HUES6 (cell line): ENCODE results near the gene PNMA8C.

Experiments used
- H3K27ac ChIP-seq: 2 replicates; pipeline ENCODE4 v1.7.0; 2013; ENCODE audit warnings: low read depth, mild to moderate bottlenecking, low read length, inconsistent platforms
- H3K27me3 ChIP-seq: 2 replicates; pipeline ENCODE4 v1.6.1; 2013; ENCODE audit warnings: low read length; ENCODE audit not compliant: control insufficient read depth, insufficient read depth
- H3K36me3 ChIP-seq: 2 replicates; pipeline ENCODE4 v1.6.1; 2013; ENCODE audit warnings: low read length; ENCODE audit not compliant: control insufficient read depth, insufficient read depth
- H3K4me1 ChIP-seq: 2 replicates; pipeline ENCODE4 v1.6.1; 2013; ENCODE audit warnings: low read length; ENCODE audit not compliant: control insufficient read depth, insufficient read depth
- H3K4me3 ChIP-seq: 2 replicates; pipeline ENCODE4 v1.5.1; 2013; ENCODE audit warnings: low read depth, low read length
- H3K9ac ChIP-seq: one replicate; pipeline ENCODE4 v1.6.1; 2013; ENCODE audit warnings: mild to moderate bottlenecking, low read length
- H3K9me3 ChIP-seq: 2 replicates; pipeline ENCODE4 v1.6.1; 2013; ENCODE audit warnings: low read depth, low read length; ENCODE audit not compliant: control insufficient read depth, insufficient read depth

PNMA8C gene

DNA sequence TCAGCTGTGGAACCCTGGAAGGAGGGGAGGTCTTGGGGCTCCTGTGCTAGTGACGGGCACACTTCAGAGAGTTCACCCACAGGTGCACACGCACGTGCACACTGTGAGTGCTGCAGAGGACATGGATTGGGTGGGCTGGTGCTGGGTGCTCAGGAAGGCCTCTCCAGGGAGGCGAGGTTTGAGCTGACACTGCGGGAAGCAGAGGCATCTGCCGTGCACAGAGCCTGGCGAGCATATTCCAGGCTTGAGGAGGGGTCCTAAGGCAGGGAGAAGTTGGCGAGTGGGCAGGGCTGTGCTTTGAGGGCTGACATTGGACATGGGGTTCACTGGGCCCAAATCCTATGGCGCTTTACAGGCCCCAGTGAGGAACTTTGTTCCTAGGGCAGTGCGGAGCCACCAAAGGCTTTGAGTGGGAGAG lies 41.0 kb downstream of the PNMA8C start:
- peaks cover 89% of the 10 kb centered on the region for H3K36me3 ChIP-seq
- H3K4me1 ChIP-seq: peaks cover 9% of the 10 kb centered on the region
- no peak overlapping the region for H3K9ac ChIP-seq
- no peak overlapping the region for H3K27ac ChIP-seq
- H3K4me3 ChIP-seq: no peak overlapping the region
- no peaks in the 10 kb centered on the region for H3K27me3 ChIP-seq
- 0 out of 2 replicates have a peak, but pooled peaks cover 3% of the 10 kb centered on the region for H3K9me3 ChIP-seq

DNA sequence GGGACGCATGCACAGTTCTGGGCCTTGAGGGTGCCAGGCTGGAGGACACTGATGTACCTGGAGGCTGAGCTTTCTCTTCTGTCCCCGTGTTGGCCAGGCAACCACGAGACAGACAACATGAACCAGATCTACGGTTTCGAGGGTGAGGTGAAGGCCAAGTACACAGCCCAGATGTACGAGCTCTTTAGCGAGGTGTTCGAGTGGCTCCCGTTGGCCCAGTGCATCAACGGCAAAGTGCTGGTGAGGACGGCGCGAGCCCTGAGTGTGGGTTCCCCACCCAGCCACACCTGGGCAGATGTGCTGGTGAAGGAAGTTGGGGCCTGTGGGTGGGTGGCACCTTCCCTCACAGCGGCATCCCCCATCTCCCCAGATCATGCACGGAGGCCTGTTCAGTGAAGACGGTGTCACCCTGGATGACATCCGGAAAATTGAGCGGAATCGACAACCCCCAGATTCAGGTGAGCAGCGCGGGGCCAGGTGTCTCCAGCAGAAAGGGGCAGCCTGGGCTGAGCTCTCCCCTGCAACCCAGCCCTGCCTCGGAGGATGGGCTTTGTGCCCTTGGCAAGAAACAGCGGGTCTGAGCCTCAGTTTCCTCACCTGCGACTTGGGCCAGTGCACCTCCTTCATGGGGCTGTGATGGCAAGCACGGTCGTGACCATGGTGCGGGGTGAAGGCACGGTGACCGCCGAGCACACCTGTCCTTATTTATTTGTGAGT lies 41.6 kb downstream of the PNMA8C start:
- Histone ChIP-seq H3K4me3 (no peak overlapping the region), H3K27ac (no peak overlapping the region), H3K27me3 (no peaks in the 10 kb centered on the region), H3K36me3 (peaks cover 89% of the 10 kb centered on the region), H3K9me3 (0 out of 2 replicates have a peak, but pooled peaks cover 3% of the 10 kb centered on the region), H3K9ac (no peak overlapping the region), H3K4me1 (peaks cover 5% of the 10 kb centered on the region)

DNA sequence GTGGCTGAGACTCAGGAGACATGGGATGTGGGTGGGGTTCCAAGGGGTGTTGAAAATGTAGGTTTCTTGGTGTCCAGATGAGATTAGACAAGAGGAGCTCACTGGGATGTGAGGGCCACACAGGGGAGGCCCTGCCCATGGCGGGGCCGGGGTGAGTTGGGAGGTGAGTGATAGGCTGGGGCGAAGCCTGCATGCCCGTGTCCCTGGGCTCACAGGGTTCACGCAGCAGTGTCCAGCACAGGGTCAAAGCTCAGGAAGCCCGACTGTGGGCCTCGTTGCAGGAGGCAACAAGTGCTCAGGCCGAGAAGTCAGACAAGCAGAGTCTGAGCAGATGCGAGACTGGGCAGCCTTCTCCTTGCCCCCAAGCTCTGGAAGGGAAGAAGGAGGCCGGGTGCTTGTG lies 42.6 kb downstream of the PNMA8C start:
- Histone ChIP-seq H3K27me3 (no peaks in the 10 kb centered on the region), H3K4me1 (no peaks in the 10 kb centered on the region), H3K27ac (no peak overlapping the region), H3K9ac (no peak overlapping the region), H3K36me3 (peaks cover 94% of the 10 kb centered on the region), H3K9me3 (0 out of 2 replicates have a peak, but pooled peaks cover 3% of the 10 kb centered on the region), H3K4me3 (no peak overlapping the region)

DNA sequence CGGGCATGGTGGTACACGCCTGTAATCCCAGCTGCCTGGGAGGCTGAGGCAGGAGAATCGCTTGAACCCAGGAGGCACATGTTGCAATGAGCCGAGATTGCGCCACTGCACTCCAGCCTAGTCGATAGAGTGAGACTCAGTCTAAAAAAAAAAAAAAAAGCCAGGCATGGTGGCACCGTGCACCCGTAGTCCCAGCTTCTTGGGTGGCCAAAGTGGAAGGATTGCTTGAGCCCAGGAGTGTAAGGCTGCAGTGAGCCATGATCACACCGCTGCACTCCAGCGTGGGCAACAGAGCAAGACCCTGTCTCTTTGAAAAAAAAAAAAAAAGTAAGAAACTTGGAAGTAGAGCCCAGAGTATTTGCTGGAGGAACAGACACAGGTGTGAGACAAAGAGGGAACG lies 43.1 kb downstream of the PNMA8C start:
- Histone ChIP-seq H3K27me3 (no peaks in the 10 kb centered on the region), H3K4me1 (no peaks in the 10 kb centered on the region), H3K36me3 (peaks cover 94% of the 10 kb centered on the region), H3K27ac (no peak overlapping the region), H3K4me3 (no peak overlapping the region), H3K9ac (no peak overlapping the region), H3K9me3 (0 out of 2 replicates have a peak, but pooled peaks cover 3% of the 10 kb centered on the region)

DNA sequence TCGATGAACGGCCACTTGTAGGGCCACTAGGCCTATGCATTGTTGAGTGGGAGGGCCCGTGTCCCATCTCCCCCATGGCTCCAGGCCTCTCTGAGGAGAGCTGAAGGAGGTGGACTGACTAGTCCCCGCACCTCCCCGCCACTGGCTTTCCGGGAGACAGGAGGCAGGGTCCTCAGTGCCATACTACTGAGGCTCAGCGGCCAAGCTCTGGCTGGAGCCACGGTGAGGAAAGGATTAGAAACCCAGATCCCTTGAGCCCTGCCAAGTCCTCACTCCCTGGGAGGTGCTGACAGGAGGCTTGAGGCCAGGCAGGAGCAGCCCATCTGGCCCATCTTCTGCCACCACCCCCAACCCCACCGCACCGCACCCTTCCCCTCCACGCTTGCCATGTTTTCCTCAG lies 44.3 kb downstream of the PNMA8C start:
- no peaks in the 10 kb centered on the region for H3K4me1 ChIP-seq
- H3K9me3 ChIP-seq: 0 out of 2 replicates have a peak, but pooled peaks cover under 1% of the 10 kb centered on the region
- no peak overlapping the region for H3K9ac ChIP-seq
- peaks cover 97% of the 10 kb centered on the region for H3K36me3 ChIP-seq
- H3K27me3 ChIP-seq: no peaks in the 10 kb centered on the region
- no peak overlapping the region for H3K4me3 ChIP-seq
- H3K27ac ChIP-seq: no peak overlapping the region

DNA sequence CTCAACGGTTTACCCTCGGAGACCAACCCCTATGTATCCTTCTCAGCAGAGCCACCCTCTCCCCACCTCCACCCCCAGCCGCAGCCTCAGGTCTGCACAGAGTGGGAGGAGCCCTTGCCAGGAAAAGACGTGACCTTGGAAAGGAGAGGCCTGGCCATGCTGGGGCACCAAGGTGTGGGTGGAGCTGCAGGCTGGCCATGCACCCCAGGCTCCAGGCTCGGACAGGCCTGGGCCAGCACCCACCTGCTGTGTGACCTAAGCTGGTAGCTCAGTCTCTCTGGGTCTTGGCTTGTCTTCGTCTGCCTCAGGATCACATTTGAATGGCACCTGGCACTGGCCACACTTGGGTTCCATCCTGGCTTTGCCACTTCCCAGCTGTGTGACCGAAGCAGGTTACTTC lies 44.9 kb downstream of the PNMA8C start:
- no peak overlapping the region for H3K4me3 ChIP-seq
- H3K9ac ChIP-seq: no peak overlapping the region
- no peak overlapping the region for H3K27ac ChIP-seq
- no peaks in the 10 kb centered on the region for H3K9me3 ChIP-seq
- H3K27me3 ChIP-seq: no peaks in the 10 kb centered on the region
- H3K4me1 ChIP-seq: no peaks in the 10 kb centered on the region
- peaks cover 97% of the 10 kb centered on the region for H3K36me3 ChIP-seq

DNA sequence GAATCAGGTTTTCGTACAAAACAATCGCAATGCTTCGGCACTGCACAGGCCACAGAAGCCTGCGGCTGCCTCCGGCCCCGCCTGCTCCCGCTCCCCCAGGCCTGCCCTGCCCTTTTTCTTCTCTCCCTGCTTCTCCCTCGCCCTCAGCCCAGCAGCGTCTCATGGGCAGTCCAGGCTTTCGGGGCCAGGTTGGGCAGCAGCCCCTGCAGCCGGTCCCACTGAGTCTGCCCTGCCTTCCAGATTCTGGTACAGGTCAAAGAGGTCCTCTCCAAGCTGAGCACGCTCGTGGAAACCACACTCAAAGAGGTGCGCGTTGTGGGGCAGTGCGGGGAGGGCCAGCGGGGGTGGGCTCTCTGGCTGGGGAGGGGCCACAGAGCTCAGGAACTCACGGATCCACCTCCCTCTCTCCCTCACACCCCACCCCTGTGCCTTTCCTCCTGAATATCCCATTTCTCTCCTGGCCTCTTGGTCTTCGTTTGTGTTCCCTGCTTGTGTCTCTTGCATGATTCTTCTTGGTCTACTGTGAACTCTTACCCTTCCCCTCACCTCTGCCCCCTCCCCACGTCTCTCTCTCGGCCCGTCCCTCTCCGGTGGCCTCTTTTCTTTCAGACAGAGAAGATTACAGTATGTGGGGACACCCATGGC lies 45.4 kb downstream of the PNMA8C start:
- Histone ChIP-seq H3K9ac (no peak overlapping the region), H3K4me1 (no peaks in the 10 kb centered on the region), H3K4me3 (no peak overlapping the region), H3K27ac (no peak overlapping the region), H3K36me3 (peaks cover 95% of the 10 kb centered on the region), H3K9me3 (no peaks in the 10 kb centered on the region), H3K27me3 (no peaks in the 10 kb centered on the region)

DNA sequence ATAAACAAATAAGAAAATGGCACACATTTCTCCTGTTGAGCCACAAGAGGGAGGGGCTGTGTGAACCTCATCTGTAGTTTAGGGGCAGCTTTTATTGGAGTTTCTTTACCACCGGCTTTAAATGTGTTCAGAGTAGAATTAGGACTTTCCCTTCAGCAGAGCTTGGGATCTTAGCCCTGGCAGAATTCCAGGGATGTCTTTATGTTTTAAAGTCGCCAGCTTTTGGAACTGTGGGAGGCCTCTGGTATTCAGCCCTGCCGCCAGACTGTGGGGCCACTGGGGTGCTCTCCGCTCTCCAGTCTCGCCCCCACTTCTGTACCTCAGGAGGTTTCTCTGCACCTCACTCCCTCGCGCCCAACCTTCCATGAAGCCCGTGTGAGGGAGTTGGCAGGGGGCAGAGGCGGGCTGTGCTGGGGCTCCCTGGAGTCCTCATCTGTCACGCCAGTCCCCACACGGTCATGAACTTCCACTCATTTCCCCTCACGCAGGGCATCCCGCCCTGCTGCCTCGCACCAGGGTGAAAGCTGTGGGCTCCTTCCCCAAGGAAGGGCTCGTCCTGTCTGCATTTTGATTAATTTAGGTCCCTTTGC lies 46.9 kb downstream of the PNMA8C start:
- H3K4me1 ChIP-seq: no peaks in the 10 kb centered on the region
- no peak overlapping the region for H3K4me3 ChIP-seq
- H3K9ac ChIP-seq: no peak overlapping the region
- H3K9me3 ChIP-seq: no peaks in the 10 kb centered on the region
- no peak overlapping the region for H3K27ac ChIP-seq
- H3K36me3 ChIP-seq: peaks cover 95% of the 10 kb centered on the region
- no peaks in the 10 kb centered on the region for H3K27me3 ChIP-seq

DNA sequence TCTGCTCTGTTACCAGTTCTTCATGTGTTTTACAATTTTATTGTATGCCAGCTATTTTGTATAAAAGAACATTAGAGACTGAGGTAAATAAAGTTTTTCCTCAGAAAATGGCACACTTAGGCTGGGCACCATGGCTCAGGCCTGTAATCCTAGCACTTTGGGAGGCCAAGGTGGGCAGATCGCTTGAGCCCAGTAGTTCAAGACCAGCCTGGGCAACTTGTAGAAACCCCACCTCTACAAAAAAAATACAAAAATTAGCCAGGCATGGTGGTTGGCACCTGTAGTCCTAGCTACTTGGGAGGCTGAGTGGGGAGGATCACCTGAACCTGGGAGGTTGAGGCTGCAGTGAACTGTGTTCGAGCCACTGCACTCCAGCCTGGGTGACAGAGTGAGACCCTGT lies 47.4 kb downstream of the PNMA8C start:
- peaks cover 96% of the 10 kb centered on the region for H3K36me3 ChIP-seq

DNA sequence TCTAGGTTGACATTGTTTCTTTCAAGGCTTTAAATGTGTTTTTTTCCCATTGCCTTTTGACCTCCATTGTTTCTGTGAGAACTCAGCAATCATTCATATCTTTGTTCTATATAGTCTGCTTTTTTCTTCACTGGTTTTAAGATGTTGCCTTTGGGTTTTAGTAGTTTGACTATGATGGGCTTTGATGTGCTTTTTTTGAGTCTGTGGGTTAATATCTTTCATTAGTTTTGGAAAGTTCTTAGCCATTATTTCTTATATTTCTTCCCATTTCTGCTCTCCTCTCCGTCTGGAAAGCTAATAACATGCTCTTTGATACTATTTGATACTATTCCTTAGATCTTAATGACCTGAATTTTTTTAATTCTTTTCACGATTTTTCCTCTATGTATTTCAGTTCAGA lies 48.0 kb downstream of the PNMA8C start:
- H3K27ac ChIP-seq: no peak overlapping the region
- H3K4me3 ChIP-seq: no peak overlapping the region
- no peak overlapping the region for H3K9ac ChIP-seq
- peaks cover 97% of the 10 kb centered on the region for H3K36me3 ChIP-seq
- no peaks in the 10 kb centered on the region for H3K27me3 ChIP-seq
- H3K4me1 ChIP-seq: no peaks in the 10 kb centered on the region
- H3K9me3 ChIP-seq: no peaks in the 10 kb centered on the region

More for the DNA sequence above, 47.4 kb downstream of the PNMA8C start:
- Histone ChIP-seq H3K4me1 (no peaks in the 10 kb centered on the region), H3K27ac (no peak overlapping the region), H3K27me3 (no peaks in the 10 kb centered on the region), H3K4me3 (no peak overlapping the region), H3K9me3 (no peaks in the 10 kb centered on the region), H3K9ac (no peak overlapping the region)

DNA sequence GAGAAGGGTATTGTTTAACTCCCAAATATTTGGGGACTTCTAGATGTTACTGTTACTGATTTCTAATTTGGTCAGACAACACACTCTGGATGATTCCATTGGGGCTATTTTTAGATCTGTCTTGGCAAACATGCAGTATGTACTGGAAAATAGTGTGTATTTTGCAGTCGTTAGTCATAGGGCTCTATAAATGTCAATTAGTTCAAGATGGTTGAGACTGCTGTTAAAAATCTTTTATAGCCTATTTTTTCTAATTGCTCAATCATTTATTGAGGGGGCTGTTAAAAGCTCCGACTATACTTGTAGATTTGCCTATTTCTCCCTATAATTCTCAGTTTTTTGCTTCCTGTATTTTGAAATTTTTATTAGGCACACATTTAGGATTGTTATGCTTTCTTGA lies 50.5 kb downstream of the PNMA8C start:
- peaks cover 77% of the 10 kb centered on the region for H3K36me3 ChIP-seq
- H3K9me3 ChIP-seq: no peaks in the 10 kb centered on the region
- H3K27me3 ChIP-seq: no peaks in the 10 kb centered on the region
- peaks cover 14% of the 10 kb centered on the region for H3K4me1 ChIP-seq
- H3K9ac ChIP-seq: no peak overlapping the region
- H3K27ac ChIP-seq: no peak overlapping the region
- no peak overlapping the region for H3K4me3 ChIP-seq
